ENCODE data around the gene HIVEP2. TPM values are rescaled to one million over a fixed set of nuclear protein-coding genes. Genes with fewer than 3 reads are reported as not detected.

Gene HIVEP2
- total RNA-seq, 1 donor from 2014 or later, result 17.2 TPM

- no peak for DNase-seq (ENCODE audit: low read depth)
These were observed 236.3 kb downstream of the HIVEP2 start for GRCh38 chr6:142708651-142709050.

DNA sequence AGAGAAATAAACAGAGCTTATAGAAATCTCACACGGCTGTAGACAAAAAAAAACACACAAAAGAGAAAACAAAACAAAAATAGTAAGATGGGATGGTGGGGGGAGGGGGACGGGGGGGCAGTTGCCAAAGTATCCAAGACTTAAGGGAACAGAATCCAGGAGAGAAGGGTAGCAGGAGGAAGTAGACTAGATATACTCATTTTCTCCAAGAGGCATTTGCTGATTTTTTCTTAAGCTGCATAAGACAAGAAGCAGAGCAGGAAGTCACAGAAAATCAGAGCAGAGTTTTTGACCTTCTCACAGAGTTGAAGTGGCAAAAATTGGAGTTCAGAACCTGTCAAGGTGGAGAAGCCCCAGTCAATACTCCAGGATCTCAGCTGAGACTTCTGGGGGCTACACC lies 237.7 kb downstream of the HIVEP2 start:
- no peak for DNase-seq (ENCODE audit: low read depth)

DNA sequence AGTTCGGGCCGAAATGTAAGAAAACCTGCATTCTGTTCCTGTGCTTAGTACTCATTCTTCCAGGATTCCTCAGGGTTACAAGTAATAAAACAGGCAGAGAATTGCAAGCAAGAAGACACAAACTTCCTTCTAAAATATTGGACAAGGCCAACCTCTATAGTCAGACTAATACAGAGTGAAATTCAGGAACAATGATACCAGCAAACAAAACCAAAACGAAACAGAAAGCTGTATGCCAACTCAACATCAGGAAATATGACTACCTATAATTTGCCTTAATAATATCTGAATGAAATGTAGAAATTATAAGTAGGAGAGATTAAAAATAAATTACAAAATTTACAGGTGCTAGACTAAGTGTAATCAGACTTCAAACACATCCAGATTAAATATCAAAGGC lies 238.8 kb downstream of the HIVEP2 start:
- DNase-seq (ENCODE audit: low read depth), result no peak

- DNase-seq (ENCODE audit: low read depth), result no peak
These were observed 239.9 kb downstream of the HIVEP2 start for GRCh38 chr6:142705054-142705453.

- DNase-seq (ENCODE audit: low read depth), result no peak
These were observed 242.2 kb downstream of the HIVEP2 start for GRCh38 chr6:142702501-142703460.

Other genes with a start within 250 kb of the HIVEP2 start
- gene AIG1, start 115.7 kb upstream of the HIVEP2 start, total RNA-seq, result 72.1 and 82.6 TPM in 2 replicates

Data from myocyte (in vitro differentiated cells).